ENCODE measurements around the gene MAP2K4.
A peak's percentile ranks its signal among the peaks of the same experiment; 100 is the strongest.
"Not testable (repeated sequence)": the region's sequence is repeated elsewhere in the genome, so short reads cannot be mapped to it uniquely, and the experiment has no call there.

The MAP2K4 gene

DNA sequence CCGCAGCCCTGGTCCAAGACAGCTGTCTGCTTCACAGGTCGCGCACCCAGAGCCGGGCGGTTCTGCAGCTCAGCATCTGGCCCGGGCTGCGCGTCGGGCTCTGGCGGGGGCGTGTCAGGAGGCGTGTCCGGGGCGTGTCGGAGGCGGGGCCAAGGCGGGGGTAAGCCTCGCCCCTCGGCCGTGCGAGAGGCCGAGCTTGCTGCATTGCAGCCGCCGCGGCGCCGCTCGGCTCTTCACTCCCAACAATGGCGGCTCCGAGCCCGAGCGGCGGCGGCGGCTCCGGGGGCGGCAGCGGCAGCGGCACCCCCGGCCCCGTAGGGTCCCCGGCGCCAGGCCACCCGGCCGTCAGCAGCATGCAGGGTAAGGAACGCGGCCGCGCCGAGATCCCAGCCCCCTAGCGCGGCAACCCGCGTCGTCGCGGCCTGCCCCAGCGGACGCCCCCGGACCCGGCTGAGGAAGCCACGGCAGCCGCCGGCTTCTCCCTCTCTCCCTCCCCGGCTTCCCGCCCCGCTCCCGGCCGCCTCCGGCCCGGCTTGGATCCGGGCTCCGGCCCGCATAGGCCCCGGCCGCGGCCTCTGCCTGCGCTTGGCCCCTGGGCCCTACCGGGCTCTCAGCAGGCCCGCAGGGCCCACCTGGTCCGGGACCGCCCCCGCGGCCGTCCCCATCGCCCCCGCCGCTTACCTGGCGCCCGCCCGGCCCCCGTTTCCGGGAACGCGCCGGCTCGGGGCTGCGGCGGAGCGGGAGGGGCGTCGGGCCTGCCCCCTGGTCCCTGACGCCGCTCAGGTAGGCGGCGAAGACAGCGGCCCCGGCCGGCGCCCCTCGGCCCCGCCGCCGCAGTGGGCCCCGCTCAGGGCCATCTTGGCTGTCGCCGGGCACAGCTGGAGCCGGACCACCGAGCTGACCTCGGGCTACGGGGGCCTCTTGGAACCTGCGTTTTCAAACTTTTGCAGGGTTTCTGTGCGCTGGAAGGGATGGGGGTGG lies at the start of gene MAP2K4:
Gene MAP2K4, plus strand, starts transcription at position 236 of the 981 bp plus-strand sequence. Its CDS starts 10 bp downstream, at position 246.
- DNase-seq (ENCODE audit: low spot score): peak; percentile 94

DNA sequence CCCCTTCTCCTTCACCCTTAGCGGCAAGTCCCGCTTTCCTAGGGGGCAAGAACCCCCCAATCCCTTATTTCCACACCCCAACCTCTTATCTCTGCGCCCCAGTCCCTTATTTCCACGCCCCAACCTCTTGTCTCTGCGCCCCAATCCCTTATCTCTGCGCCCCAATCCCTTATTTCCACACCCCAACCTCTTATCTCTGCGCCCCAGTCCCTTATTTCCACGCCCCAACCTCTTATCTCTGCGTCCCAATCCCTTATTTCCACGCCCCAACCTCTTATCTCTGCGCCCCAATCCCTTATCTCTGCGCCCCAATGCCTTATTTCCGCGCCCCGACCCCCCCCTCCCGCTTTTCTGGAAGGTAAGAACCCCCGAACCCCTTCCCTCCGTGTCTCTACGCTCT lies 47.9 kb upstream of the MAP2K4 start:
- DNase-seq (ENCODE audit: low spot score): not testable (repeated sequence)

DNA sequence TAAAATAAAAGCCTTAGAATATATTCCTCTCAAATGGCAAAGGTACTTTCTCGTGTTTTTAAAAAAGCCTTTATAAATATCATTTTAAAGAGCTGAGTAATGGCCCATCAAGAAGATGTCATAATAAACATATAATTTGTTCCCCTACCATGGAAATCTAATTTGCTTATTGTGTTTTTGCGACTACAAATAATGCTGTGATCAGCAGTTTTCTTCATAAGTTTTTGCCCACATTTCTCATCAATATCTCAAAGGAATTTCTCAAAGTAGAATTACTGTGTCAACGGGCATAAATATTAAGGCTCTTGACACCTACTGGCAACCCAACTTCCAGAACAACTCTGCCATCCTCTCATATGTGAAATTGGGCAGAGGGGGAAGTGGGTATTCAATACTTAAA lies 40.9 kb upstream of the MAP2K4 start:
- no peak for DNase-seq (ENCODE audit: low spot score)

DNA sequence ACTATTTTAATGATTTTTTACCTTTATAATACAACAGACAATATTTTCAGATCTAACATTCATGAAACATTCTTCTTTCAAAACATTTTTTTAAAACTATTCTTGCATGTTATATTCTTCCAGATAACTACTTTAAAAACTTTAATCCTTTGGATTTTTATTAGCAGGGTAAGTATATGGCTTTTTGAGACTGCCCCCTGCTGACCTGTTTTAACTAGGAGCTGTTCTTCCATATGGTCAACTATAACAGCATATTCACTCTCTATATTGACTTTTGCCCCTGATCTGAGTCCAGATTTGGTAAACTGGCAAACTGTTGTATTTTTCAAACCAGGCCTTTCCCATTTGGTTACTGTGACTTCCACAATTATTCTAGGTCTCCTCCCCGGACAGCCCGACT lies 39.9 kb upstream of the MAP2K4 start:
- DNase-seq (ENCODE audit: low spot score): no peak

DNA sequence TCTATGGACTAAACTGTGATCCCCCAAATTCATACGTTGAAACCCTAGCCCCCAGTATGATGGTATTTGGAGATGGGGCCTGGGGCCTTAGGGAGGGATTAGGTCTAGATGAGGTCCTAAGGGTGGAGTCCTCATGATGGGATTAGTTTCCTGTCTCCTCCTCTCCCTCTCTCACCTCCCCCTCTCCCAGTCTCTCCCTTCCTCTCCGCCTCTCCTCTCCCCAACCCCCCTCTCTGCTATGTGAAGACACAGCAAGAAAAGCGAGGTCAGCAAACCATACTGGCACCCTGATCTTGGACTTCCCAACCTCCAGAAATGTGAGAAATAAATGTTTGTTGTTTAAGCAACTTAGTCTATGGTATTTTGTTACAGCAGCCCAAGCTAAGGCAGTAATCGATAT lies 38.8 kb upstream of the MAP2K4 start:
- DNase-seq (ENCODE audit: low spot score): no peak

DNA sequence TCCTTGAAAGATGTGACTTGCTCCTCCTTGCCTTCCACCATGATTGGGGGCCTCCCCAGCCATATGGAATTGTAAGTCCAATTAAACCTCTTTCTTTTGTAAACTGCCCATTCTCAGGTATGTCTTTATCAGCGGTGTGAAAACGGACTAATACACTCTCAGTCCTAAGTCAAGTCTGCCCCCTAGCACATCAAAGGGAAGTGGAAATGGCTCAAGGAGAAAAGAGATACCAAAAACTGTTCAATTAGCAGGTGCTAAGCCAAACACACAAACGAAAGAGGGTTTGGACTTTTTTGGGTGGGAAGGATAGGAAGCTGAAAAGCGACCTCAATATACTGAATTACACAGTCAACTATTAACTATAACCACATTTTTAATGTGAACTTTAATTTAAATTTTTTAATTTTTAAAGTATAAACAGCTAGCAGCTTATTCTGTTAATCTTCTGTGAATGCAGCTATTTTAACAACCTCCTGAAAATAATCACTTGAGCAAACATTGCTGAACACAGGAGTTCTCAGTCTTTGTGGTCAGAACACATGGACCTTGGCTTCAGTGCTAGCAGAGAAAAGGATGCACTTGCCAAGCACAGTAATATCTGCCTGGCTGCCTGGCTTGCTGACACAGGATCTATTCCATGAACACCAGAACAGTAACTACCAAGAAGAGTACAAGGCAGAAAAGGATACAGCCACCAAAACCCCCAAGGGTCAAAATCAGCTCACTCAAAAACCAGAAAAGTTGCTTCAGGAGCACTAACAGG lies 34.3 kb upstream of the MAP2K4 start:
- DNase-seq (ENCODE audit: low spot score): no peak

DNA sequence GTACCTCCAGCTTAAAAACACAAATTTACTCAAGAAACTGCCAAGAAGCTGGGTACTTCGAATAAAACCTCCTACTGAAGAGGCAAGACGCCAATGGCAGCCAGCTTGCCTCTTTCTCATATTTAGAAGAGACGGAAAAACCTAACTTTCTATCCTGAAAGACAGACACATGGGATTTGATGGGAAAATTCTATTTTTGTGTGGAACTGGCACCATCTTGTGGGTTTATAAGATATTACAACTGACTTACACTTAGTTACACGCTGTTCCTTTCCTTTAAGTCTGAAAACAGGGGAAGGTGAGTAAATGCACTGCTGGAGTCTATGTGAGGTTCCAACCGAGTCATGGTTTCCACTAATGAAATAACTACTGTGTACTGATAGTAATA lies 33.7 kb upstream of the MAP2K4 start:
- DNase-seq (ENCODE audit: low spot score): no peak

DNA sequence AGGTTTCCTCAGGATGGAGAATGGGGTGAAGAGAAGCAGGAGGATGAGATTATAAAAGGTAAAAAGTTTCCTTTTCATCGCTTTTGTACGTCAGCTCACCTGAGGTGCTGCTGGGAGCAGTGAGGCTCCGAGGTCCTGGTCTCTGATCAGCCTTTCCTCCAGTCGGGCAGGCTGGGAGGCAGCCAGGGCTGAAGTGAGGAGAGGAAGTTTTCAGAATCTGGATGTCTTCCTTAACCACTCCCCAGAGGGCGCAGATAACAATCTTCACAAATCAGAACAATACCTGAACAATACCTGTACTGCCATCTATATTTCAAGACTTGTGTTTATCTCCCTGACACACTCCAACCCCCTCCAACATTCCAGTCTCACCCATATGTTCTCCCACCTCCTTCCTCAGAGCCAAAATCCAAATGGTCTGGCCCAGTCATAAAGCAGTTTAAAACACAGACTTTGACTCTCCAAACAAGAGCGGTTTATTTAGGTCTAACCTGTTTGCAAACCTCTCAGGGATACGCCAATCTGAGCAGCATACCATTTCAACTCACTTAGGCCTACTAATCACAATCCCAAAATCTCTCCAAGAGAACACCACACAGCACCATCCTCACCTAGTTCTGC lies 30.2 kb upstream of the MAP2K4 start:
- no peak for DNase-seq (ENCODE audit: low spot score)

DNA sequence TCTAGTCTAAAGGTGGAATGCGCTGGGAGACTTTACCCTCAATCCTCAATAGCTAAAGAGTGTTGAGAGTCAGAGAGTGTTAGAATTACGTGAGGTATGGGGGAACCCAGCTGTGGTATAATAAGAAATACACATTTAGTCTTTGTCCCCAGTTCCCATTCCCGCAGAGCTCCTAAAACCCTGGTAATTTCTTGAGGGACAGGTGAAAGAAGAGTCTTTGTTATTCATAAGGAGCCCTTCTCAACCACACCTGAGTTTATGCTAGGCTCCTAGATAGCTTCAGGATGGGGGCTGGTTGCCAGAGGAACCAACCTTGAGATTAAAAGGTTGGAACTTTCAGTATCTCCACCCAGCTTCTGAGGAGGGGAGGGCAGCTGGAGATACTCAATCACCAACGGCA lies 29.2 kb upstream of the MAP2K4 start:
- no peak for DNase-seq (ENCODE audit: low spot score)

DNA sequence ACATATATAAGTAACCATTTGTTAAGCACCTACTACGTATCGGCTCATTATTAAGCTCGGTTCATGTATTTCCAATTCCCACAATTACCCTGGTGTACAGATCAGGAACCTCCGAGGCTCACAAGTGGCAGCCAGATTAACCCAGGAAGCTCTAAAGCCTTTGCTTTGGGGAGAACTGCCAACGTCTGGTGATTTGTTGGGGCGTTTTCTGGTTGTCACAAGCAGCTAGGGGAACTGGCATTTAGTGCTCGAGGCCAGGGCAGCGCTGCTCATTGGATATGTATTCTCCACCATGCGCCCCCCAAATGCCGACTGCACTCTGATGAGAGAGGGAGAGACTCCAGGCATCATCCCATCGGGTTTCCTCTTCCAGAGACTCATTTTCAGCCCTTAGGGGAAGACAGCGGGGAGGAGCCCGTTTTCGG lies 23.9 kb upstream of the MAP2K4 start:
- peak; percentile 40 for DNase-seq (ENCODE audit: low spot score)

DNA sequence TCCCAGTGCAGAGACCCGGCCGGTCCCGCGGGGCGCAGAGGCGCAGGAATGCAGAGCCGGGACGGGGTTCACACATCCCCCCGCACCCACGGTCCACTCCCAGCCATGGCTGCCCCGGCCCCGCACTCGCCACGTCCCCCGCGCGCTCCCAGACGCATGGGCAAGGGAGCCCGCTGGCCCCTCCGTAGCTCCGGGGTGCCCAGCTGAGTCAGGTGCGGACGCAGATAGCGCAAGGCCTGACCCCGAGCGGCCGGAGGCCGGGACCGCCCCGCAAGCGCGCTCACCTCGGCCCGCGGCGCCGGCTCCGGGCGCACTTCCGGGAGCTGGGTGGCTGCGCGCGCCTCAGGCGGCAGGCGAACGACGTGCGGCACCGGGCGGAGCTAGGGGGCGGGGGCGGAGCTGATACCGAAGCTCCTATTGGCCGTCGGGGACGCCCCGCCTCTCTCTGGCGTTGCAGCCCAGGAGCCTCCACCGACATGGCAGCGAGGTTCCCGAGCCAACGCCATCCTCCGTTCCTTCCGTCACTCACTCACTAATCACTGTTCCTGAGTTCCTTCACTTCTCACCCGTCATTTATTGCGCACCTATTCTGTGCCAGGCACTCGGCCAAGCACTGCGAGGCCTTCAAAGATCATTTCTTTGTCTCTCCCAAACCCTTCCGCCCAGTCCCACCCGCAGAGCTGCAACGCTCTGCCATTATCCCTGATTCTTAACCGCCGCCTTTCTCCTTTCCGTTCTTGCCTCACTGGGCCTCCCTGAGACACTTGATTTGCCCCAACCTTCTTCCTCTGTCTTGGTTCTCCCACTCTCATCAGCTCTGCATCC lies 23.3 kb upstream of the MAP2K4 start, which contains the start of gene ZNF18:
Gene ZNF18, minus strand, starts transcription at position 329 of the 825 bp plus-strand sequence. CDS start 4,646 bp downstream, outside the sequence.
- DNase-seq (ENCODE audit: low spot score): peak; percentile 94

DNA sequence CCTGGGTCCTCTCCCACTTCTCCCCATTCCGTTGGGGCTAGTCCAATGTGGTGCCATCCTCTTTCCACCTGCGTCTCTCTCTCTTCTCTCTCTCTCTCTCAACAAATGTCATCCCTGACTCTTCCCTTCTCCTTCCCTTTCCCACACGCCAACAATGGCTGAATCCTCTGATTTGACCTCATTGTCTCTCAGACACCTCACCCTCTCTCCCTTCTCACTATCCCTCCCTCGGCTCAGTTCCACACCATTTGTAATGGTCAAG lies 22.8 kb upstream of the MAP2K4 start:
- DNase-seq (ENCODE audit: low spot score): no peak

DNA sequence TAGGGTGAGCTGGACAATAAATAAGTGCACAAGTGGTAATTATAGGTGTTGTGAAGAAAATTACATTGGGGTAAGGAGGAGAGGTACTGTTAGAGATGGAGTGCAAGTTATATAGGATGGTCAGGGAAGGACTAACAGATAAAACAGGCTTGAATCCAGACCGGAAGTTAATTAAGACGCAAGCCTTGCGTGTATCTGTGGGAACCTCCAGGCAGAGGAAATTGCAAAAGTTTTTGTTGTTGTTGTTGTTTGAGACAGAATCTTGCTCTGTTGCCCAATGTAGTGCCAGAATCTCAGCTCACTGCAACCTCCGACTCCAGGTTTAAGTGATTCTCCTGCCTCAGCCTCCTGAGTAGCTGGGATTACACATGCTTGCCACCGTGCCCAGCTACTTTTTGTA lies 21.0 kb upstream of the MAP2K4 start:
- no peak for DNase-seq (ENCODE audit: low spot score)

DNA sequence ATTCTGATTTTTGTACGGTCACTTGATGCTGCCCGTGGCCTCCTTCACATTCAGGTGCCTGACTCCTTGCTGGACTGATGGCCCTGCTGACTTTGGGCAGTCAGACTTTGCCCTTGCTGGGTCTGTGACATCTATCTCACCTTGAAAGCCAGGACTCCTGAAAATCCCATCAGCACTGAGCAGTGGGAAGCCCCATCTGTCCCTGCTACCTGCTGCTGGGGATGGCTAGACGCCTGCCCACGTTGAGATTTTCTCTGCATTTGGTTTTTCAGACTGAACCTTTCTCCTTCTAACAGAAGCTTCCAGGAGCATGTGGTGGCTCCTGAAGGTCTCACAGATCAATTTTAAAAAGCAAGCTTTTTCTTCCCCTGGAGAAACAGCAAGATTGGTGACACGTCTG lies 13.2 kb upstream of the MAP2K4 start:
- no peak for DNase-seq (ENCODE audit: low spot score)

DNA sequence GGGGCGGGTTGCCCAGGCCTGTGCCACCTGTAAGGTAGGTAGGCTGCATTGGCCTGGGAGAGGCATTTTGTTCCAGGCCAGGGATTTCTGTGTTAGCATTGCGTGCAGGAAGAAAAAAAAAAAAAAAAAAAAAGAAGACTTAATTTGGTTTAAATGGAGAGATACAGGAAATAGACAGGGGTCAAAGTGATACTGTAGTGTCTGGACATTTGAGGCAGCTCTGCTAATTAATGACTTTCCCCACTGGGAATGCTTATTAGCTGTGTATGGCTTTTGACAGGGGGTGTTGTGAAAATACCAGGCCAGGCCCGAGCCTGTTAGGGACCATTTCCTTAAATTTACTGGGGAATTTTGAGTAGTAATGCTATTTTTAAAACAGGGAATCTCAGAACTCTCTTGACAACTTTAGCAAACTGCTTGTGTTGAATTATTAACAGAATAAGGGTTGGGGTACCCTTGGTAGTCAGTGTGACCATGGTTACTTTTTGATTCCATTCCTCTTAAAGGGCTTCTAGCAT lies 1.0 kb downstream of the MAP2K4 start:
- DNase-seq (ENCODE audit: low spot score): no peak

DNA sequence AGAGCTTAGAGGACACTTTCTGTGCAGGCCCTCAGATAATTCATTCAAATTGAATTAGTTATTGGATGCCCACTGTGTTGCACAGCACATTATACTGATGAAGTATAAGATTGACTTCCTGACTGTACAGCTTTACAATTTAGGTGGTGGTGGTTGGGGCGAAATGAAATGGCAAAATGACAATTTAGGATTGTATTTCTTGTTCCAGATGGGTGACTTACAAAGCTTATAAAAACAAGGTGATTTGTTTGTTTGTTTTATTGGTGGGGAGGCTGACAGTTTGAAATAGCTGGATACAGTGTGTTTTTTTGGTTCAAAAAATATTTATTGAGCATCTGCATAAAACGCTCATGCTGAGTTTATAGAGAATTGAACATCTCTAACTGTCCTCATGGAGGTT lies 1.6 kb downstream of the MAP2K4 start:
- DNase-seq (ENCODE audit: low spot score): no peak

DNA sequence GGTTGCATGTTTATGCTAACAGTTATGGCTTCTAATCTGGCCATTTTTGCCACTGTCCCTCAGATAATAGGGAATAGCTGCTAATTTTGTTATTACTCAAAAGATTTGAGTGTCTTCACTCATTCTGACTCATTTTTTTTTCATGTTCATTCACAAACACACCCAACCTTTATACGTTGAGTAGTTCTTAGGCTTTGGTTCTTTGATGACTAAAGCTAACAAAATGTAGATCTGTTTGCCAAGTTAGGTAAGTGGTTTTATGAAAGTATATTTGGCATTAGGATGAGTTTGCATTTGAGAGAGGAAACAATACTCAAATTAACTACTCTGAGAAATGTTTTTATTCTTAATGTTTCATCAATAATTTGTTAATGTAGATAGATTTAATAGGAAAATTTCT lies 3.6 kb downstream of the MAP2K4 start:
- DNase-seq (ENCODE audit: low spot score): no peak

DNA sequence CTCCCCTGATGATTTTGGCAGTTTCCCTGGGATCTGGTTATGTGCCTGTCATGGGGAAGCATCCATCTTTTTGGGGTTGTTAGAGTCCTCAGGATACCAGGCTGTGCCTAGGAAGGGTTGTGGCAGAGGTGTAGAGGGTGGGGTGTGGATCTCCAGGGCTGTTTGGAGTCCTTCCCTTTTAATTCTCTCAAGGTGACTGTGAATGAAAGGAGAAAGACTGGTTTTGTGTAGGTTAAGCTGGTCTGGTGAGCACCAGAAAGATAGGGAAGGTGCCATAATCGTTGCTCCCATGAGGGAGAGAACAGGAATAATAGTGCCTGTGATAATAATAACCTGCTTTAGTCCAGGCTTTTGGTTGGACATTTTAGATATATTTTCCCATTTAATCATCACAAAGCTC lies 7.0 kb downstream of the MAP2K4 start:
- no peak for DNase-seq (ENCODE audit: low spot score)

DNA sequence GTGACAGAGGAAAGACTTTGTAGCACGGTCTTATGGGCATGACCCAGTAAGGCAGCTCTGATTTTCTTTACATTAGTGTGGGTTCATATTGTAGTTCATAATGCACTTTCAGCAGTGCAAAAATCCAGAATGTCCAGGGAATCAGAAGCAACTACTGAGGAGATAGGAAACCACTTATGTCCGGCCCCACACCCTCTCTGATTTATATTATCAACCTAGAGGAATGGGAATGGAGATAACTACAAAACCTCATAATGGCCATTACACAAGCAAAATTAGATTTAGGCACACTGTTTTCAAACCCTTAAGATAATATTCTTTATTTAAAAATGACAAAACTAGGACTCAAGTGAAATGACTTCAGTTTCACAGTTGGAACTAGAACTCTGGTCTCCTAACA lies 7.9 kb downstream of the MAP2K4 start:
- DNase-seq (ENCODE audit: low spot score): no peak

DNA sequence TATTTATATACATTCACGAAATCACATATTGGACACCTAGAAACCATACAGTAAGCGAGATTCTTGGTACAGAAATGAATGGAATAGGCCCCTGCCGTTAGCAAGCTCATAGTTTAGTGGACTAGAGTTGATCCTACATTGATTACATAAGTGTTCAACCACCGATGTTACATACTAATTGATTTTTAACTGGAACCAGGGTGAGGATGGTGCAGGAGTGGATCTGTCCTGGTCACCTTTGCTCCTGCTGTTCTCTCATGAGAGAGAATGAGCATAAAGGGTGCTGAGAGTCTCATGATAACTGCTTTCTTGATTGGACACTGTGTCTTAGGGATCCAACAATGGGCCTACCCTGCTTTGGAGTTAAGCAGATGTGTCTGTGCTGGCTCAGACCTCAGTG lies 13.9 kb downstream of the MAP2K4 start:
- no peak for DNase-seq (ENCODE audit: low spot score)

DNA sequence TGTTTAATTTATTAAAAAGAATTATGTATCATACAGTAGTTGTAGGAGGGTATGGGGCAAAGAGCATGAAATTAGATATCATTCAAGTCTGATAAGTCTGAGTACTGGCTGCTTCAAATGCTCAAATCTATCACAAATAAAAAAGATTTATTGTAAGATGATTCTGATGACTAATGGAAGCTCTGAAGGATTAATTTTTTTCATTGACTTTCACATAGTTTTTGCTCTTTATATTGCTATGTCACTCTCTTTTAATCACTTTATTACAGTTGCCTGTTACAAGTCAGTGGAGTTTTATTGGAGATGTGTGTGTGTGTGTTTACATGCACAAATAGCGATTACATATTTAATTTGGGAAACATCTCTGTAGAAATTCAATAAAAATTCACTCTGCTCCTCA lies 15.0 kb downstream of the MAP2K4 start:
- no peak for DNase-seq (ENCODE audit: low spot score)

DNA sequence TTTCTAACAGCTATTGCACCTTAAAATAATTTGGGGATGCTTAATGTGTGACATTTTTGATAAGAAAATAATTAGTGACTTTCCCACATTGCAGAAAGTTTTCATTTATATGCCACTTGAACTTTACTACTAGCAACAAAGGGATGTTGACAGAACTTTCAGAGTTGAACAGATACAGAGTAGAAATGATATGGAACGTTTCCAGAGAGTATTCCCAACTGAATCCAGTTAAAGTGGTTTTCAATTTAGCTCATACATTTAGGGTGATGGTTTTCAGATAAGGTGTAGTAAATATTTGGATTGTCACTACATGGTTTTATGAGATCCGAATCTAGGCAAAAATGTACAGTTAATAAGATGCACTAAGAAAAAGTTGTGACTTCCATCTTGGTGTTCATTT lies 17.3 kb downstream of the MAP2K4 start:
- DNase-seq (ENCODE audit: low spot score): no peak

Measured in CD4-positive, alpha-beta T cell treated with Interleukin-15 for 4 hours (primary cell).